GM23338 (cell line): ENCODE measurements around the gene TXLNB. TPM values are rescaled to one million over a fixed set of nuclear protein-coding genes. Genes with fewer than 3 reads are reported as not detected.

ENCODE experiments used
- ATAC-seq: fragments of 200-7000 bp; cut with Tn5 transposase; 3 replicates; pipeline ENCODE4 v1.9.1; 2020
- DNase-seq: peaks from one replicate; pipeline ENCODE4 v3.0.0-alpha.2; 2015; ENCODE audit warnings: low spot score
- H2AFZ ChIP-seq: fragments of 200-600 bp; sonication (generic); 2 replicates; pipeline ENCODE4 v1.8.0; 2016; ENCODE audit warnings: antibody characterized with exemption, mild to moderate bottlenecking, moderate library complexity
- H3F3A ChIP-seq: fragments of 200-600 bp; sonication (generic); replicated peaks from 2 replicates; pipeline ENCODE4 v1.8.0; 2017; ENCODE audit warnings: antibody characterized with exemption, mixed run types, low read depth
- H3K27ac ChIP-seq: fragments of 200-600 bp; sonication (generic); 2 replicates; pipeline ENCODE4 v1.6.1; 2016; ENCODE audit warnings: low read depth
- H3K27me3 ChIP-seq: fragments of 200-600 bp; sonication (generic); 2 replicates; pipeline ENCODE4 v1.8.0; 2016; ENCODE audit warnings: mild to moderate bottlenecking, mixed run types, moderate library complexity; ENCODE audit not compliant: insufficient read depth
- H3K36me3 ChIP-seq: fragments of 200-600 bp; sonication (generic); 2 replicates; pipeline ENCODE4 v1.8.0; 2016; ENCODE audit warnings: mild to moderate bottlenecking; ENCODE audit not compliant: insufficient read depth
- H3K4me1 ChIP-seq: fragments of 200-600 bp; sonication (generic); 2 replicates; pipeline ENCODE4 v1.8.0; 2016; ENCODE audit warnings: mild to moderate bottlenecking, moderate library complexity; ENCODE audit not compliant: insufficient read depth
- H3K4me2 ChIP-seq: fragments of 200-600 bp; sonication (generic); 2 replicates; pipeline ENCODE4 v1.7.1; 2017; ENCODE audit warnings: mixed run types
- H3K4me3 ChIP-seq: fragments of 200-600 bp; sonication (generic); 2 replicates; pipeline ENCODE4 v1.6.1; 2016; ENCODE audit warnings: mixed run types
- H3K79me2 ChIP-seq: fragments of 200-600 bp; sonication (generic); replicated peaks from 2 replicates; pipeline ENCODE4 v1.8.0; 2017; ENCODE audit warnings: mild to moderate bottlenecking; ENCODE audit not compliant: insufficient read depth
- H3K9me2 ChIP-seq: fragments of 200-600 bp; sonication (generic); 2 replicates; pipeline ENCODE4 v1.8.0; 2017; ENCODE audit not compliant: insufficient read depth
- H4K20me1 ChIP-seq: fragments of 200-600 bp; sonication (generic); replicated peaks from 2 replicates; pipeline ENCODE4 v1.8.0; 2017; ENCODE audit warnings: mild to moderate bottlenecking; ENCODE audit not compliant: insufficient read depth
- H3K27ac Mint-ChIP-seq: 2 replicates; pipeline ENCODE4 v1.8.0; 2020; ENCODE audit warnings: inconsistent platforms, mild to moderate bottlenecking, moderate library complexity, mixed read lengths
- H3K27me3 Mint-ChIP-seq: 3 replicates; pipeline ENCODE4 v1.8.0; 2022; ENCODE audit warnings: low read depth, mild to moderate bottlenecking, moderate library complexity, mixed read lengths, inconsistent platforms; ENCODE audit not compliant: insufficient read depth, poor library complexity
- H3K36me3 Mint-ChIP-seq: 3 replicates; pipeline ENCODE4 v1.8.0; 2021; ENCODE audit warnings: low read depth, mild to moderate bottlenecking, inconsistent platforms, moderate library complexity, mixed read lengths
- H3K4me1 Mint-ChIP-seq: 3 replicates; pipeline ENCODE4 v1.8.0; 2020; ENCODE audit warnings: mild to moderate bottlenecking, inconsistent platforms, mixed read lengths
- H3K4me3 Mint-ChIP-seq: 3 replicates; pipeline ENCODE4 v1.8.0; 2021; ENCODE audit warnings: moderate library complexity, mild to moderate bottlenecking, inconsistent platforms, mixed read lengths
- H3K9me3 Mint-ChIP-seq: 3 replicates; pipeline ENCODE4 v1.8.0; 2020; ENCODE audit warnings: moderate library complexity, mild to moderate bottlenecking, inconsistent platforms, mixed read lengths
- ETS1 ChIP-seq: IDR thresholded peaks from 2 replicates; pipeline ENCODE4 v1.6.1; 2016; ENCODE audit warnings: antibody characterized with exemption
- EZH2phosphoT487 ChIP-seq: fragments of 200-600 bp; sonication (generic); IDR thresholded peaks from one replicate; pipeline ENCODE4 v1.8.1; 2018; ENCODE audit warnings: antibody characterized with exemption; ENCODE audit not compliant: unreplicated experiment
- JUNB ChIP-seq: IDR thresholded peaks from one replicate; pipeline ENCODE4 v1.6.1; 2016; ENCODE audit warnings: antibody characterized with exemption; ENCODE audit not compliant: unreplicated experiment
- NANOG ChIP-seq: IDR thresholded peaks from 2 replicates; pipeline ENCODE4 v1.6.1; 2016; ENCODE audit warnings: antibody characterized with exemption, borderline replicate concordance
- POLR2AphosphoS5 ChIP-seq: IDR thresholded peaks from 2 replicates; pipeline ENCODE4 v1.6.1; 2016; ENCODE audit warnings: antibody characterized with exemption, low read depth
- STAT1 ChIP-seq: IDR thresholded peaks from one replicate; pipeline ENCODE4 v1.6.1; 2016; ENCODE audit warnings: antibody characterized with exemption; ENCODE audit not compliant: unreplicated experiment
- ZNF331 ChIP-seq: fragments of 250-450 bp; sonication (Bioruptor Pico); IDR thresholded peaks from 2 replicates; pipeline ENCODE4 v1.5.0; 2020; ENCODE audit warnings: low read depth, mild to moderate bottlenecking, moderate library complexity
- ZNF462 ChIP-seq: fragments of 250-450 bp; sonication (Bioruptor Pico); IDR thresholded peaks from 2 replicates; pipeline ENCODE4 v1.5.0; 2020; ENCODE audit warnings: mild to moderate bottlenecking, moderate library complexity
- polyA plus RNA-seq: library from polyadenylated mRNA; unstranded; fragments of >200 nt; fragmentation: Nextera tagmentation; extraction: Ambion mirVana; gene quantifications from 2 replicates; pipeline ENCODE4 v1.2.1, GENCODE V29; 2016
- total RNA-seq: library from RNA; depleted of rRNA; stranded (reverse); fragments of >200 nt; shearing (Covaris generic); gene quantifications from 2 replicates; pipeline ENCODE4 v1.2.3, GENCODE V29; 2014
- TF ChIP-seq, protein P1 (sequence below): IDR thresholded peaks from one replicate; pipeline ENCODE4 v1.6.1; 2018; ENCODE audit warnings: antibody characterized with exemption; ENCODE audit not compliant: unreplicated experiment

TXLNB gene
- total and polyA plus RNA-seq, 2 experiments from 2014 or later = 0.11 to 0.28 TPM

GRCh38 chr6:139288496-139289040, 3.2 kb downstream of the TXLNB start (continued):
- no peak for TF ChIP-seq ETS1
- no peak for TF ChIP-seq JUNB
- TF ChIP-seq POLR2AphosphoS5 = no peak
- no peak for TF ChIP-seq ZNF462 (CRISPR knock-in tag)

DNA sequence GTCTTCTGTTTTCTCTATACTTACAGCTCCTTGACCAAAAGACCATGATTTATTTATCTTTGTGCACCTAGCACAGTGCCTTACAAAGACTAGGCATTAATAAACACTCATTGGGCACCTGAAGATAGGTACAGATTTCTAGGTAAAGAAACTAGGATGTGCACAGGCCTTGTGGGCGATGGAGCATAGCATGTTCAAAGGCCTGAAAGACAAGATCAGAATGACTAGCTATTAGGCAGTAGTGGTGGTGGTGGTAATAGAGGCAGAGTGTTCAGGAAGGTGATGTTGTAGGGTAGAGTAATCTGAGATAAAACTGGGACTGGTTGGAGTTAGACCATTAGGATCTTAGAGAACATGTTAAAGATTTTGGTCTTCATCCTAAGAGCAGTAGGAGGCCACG, 3.9 kb downstream of the TXLNB start:
- no peak for ATAC-seq
- 0 out of 3 replicates have a peak, but pooled peaks cover 2% of the 10 kb centered on the region for H3K9me3 Mint-ChIP-seq
- peaks cover 5% of the 10 kb centered on the region for H3K27me3 Mint-ChIP-seq
- H3K36me3 ChIP-seq = no peaks in the 10 kb centered on the region
- no peaks in the 10 kb centered on the region for H4K20me1 ChIP-seq
- no peak overlapping the region for H3K4me3 ChIP-seq
- no peaks in the 10 kb centered on the region for H3K79me2 ChIP-seq
- H3F3A ChIP-seq = no peaks in the 10 kb centered on the region
- no peak overlapping the region for H3K4me2 ChIP-seq
- H3K27ac Mint-ChIP-seq = no peak overlapping the region
- H3K4me1 ChIP-seq = peaks cover 13% of the 10 kb centered on the region
- no peaks in the 10 kb centered on the region for H3K36me3 Mint-ChIP-seq
- no peak for DNase-seq
- H3K4me1 Mint-ChIP-seq = peaks cover 17% of the 10 kb centered on the region
- no peak overlapping the region for H2AFZ ChIP-seq
- H3K27ac ChIP-seq = no peak overlapping the region
- H3K4me3 Mint-ChIP-seq = no peak overlapping the region
- no peaks in the 10 kb centered on the region for H3K27me3 ChIP-seq
- no peaks in the 10 kb centered on the region for H3K9me2 ChIP-seq
- TF ChIP-seq JUNB (no peak), ETS1 (no peak), EZH2phosphoT487 (no peak), POLR2AphosphoS5 (no peak), NANOG (no peak), STAT1 (no peak), ZNF331 (CRISPR knock-in tag) (no peak)
- TF ChIP-seq, protein P1, sequence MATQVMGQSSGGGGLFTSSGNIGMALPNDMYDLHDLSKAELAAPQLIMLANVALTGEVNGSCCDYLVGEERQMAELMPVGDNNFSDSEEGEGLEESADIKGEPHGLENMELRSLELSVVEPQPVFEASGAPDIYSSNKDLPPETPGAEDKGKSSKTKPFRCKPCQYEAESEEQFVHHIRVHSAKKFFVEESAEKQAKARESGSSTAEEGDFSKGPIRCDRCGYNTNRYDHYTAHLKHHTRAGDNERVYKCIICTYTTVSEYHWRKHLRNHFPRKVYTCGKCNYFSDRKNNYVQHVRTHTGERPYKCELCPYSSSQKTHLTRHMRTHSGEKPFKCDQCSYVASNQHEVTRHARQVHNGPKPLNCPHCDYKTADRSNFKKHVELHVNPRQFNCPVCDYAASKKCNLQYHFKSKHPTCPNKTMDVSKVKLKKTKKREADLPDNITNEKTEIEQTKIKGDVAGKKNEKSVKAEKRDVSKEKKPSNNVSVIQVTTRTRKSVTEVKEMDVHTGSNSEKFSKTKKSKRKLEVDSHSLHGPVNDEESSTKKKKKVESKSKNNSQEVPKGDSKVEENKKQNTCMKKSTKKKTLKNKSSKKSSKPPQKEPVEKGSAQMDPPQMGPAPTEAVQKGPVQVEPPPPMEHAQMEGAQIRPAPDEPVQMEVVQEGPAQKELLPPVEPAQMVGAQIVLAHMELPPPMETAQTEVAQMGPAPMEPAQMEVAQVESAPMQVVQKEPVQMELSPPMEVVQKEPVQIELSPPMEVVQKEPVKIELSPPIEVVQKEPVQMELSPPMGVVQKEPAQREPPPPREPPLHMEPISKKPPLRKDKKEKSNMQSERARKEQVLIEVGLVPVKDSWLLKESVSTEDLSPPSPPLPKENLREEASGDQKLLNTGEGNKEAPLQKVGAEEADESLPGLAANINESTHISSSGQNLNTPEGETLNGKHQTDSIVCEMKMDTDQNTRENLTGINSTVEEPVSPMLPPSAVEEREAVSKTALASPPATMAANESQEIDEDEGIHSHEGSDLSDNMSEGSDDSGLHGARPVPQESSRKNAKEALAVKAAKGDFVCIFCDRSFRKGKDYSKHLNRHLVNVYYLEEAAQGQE = no peak
